Activated CD8-positive, alpha-beta memory T cell treated with anti-CD3 and anti-CD28 coated beads for 1 hour (primary cell): ENCODE data around the gene UNC5B.

Source experiments
- DNase-seq, 2 donors: peaks; one replicate each; pipeline ENCODE4 v3.0.0-alpha.2; 2020; ENCODE audit warnings: low read depth in 1 of 2; ENCODE audit errors: extremely low read depth in 1 of 2

The UNC5B gene

DNA sequence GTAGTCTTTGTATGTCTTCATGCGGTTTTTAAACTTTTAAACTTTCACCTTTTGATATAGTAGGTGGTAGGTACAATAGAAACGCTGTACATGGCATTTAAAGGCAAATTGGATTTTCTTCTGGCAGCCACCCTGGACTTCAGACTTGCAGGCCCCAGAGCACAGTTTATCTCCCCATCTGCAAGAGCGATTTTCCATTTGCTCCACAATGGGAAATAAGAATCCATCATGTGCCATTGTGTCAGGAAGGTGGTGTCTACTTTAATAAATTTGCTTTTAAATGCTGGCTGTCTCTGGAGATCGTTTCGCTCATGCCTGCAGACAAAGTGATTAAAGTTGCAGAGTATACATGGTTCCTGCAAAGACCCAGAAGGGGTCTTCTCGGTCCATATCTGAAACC, 38.9 kb downstream of the UNC5B start:
- DNase-seq, result no peak

DNA sequence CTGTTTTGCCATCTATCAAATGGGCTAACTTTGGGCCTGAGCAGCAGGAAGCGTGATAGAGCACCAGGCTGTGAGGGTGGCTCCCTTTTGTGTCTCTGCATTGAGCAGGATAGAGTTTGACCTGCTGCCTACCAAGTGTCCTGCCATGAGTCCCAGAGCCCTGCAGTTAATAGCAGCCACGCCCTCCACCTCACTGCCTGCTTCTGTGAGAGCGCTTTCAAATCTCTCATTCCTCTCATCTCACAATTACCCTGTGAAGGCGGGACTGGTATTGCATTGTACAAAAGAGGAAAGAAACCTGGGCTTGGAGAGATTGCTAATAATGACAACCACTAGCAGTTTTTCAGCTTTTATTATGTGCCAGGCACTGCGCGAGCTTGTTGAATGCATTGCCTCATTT, 39.9 kb downstream of the UNC5B start:
- DNase-seq, result no peak

DNA sequence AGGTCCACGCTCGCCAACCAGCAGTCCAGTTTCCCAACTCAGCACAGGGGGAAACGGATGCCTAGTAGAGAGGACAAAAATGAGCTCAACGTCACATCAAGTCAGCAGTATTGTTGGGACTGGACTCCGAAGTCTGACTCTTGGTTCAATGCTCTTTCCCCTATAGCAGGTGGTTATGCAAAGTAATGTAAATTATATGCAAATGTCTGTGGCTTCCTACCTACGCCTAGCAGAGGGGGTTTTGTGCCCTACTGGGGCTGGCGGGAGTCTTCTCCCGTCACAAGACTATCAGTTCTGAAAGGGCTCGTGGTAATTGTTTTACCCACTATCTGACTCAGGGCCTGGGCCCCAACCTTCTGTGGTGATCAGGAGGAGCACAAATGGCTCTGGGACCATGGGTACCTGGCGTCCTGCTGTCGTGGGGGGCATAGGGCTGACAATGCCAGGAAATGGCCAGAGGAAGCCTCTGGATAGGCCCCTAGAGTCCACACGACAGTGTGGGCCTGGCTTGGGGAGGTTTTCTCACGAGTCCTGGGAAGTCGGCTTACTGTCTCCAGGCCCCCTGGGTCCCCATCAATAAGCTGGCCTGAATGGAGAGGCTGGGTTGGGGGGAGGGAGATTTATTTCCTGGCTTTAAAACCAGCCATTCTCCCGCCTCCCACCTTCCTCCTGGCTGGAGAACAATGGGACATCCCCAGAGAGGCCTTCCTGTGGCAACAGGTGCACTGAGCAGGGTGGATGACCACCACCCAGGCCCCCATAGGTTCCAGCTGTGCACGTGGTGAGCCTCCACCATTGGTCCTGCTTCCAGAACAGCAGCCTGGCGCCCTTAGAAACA, 41.8 kb downstream of the UNC5B start:
- DNase-seq, result no peak

DNA sequence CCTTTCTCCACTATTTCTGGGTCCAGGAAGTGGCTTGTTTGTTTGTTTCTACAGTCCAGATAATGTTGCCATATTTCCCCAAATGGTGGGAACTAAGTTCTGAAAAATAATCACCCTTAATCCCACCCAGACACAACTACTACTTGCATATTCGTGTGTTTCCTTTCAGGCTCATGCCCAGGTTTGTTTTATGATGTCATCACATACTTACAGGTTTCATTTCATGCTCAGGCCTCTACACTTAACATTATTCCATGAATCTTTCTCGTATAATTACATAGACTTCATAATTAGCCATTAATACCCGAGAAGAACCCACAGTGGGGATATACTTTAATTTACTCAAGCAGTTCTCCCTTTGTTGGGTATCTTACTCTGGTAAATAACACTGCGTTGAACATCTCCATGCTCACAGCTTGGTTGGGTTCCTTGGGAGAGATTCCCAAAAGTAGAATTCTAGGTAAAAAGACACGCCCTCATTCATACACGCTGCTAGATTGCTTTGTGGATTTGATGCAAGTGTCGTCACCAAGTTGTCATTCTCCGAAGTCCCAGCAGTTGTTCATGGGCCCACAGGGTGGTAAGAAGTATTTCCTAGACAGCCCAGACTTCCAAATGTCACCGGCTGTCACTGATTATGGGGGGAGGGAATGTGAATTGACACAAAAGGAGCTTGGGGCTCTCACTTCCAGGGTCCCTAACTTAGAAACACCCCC, 42.6 kb downstream of the UNC5B start:
- DNase-seq, result no peak

DNA sequence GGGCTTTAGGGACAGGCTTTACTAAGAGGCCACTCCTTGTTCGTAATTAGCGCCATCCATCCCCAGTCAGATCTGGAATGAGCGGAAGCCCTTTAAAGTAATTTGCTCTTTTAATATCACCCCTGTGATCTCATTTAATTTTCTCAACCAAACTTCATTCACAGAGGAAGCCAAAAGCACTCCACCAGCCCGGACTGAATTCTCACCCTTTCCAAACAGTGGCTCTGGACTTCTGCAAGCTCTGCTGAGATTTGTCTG, 43.1 kb downstream of the UNC5B start:
- DNase-seq, result no peak

DNA sequence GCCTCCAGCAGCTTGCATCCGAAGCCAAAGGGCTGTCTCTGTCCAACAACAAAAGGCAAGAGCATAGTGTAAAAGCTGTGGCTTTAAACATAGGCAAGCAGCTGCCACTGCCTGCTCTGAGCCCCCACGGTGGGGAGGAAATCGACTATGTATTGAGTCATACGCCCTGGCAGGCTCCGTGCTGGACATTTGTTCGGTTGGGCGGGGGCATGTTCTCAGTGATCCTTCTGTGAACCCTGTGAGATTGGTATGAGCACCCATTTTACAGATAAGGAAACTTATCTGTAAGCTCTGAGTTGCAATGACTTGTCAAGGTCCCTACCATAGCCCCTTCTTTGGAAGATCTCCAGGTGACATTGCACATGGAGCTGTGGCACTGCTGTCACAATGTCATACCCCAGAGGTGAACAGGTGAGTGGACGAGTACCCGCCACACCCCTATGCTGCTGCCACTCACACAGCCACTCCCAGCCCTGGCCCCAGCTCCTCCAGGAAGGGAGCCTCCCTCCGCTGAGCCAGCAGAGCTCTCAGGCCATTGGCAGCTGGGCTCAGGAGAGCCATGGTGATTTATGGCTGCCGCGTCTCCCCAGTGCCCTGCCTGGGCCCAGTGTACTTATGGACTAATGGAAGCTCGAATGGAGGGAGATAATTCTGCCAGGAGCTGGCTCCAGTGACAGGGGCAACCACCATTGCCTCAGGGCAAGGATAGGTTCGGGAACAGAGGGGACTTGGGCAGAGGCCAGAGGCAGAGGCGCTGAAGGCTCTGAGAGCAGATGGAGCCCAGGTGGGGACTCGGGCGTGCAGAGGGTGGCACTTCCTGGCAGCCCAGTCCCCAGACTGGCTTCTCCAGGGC, 43.7 kb downstream of the UNC5B start:
- no peak for DNase-seq

DNA sequence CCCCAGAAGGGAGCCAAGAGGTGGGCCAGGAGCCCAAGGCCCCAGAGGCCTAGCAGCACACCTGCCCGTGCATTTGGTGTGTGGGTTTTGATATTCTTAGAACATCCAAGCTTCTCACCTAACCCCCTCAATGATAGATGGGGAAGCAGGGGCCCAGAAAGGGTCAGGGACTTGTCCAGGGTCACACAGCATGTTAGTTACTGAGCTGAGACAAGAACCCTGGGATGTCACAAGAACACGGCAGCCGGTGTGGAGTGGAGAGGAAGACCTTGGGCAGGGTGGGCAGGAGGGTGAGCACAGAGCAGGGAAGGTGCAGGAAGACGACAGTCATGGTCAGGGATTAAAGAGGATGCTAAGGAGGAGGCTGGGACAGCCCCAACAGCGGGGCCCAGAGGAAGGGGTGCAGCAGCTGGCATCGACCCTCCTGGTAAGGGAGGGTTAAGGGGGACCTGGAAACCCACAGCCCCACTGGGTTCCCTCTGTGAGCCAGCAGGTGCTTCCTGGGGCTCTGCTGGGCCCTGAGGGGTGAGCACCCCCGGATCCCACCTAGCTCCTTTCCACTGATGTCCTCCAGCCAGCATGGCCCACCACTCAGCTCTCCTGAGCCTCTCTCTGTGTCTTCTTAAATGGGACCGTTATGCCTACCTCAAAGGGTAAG, 44.4 kb downstream of the UNC5B start:
- no peak for DNase-seq

DNA sequence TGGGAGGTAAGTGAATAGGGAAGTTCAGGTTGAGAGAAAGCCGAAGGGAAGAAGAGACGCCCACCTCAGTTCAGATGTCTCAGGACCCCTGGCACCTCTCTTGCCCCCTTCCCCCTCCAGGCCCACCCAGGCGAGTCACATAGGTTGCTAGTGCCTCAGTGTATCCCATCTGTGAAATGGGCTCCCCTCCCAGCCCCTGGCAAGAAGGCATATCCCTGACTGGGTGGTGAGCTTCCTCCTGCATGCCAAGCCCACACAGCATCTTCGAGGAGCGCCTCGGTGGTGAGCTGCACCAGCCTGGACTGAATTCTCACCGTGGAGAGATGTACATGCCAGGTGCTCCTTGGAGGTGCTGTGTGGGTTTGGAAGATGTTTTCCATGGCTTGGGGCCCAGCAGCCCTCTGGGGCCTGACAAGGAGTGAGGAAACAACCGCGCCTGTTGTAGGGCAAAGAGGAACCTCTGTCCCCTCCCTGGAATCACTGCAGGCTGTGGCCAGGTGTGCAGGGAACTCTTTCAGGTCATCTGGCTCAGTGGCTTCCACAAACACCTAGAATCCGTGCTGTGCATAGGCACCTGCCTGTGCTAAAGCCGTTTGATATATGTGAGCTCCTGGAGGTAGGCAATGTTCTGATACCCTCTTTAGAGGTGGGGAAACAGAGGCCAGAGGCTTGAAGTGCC, 45.1 kb downstream of the UNC5B start:
- DNase-seq, result no peak

DNA sequence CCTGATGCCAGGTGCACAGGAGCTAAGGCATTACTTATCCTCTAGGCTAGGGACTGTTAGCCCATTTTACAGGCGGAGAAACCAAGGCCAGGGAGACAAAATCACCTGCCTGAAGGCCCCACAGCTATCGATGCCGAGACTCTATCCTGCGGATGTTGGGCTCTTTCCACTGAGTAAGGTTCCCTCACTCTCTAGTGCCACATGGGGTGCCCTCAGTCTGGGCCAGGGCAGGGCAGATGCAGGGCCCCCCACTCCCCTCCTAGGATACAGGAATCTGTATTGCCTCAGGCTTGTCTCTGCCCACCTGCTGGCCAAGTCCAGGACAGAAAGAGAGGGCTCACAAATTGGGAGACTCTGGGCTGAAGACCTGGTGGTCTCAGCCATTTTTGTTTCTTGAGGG, 45.7 kb downstream of the UNC5B start:
- DNase-seq, result no peak

DNA sequence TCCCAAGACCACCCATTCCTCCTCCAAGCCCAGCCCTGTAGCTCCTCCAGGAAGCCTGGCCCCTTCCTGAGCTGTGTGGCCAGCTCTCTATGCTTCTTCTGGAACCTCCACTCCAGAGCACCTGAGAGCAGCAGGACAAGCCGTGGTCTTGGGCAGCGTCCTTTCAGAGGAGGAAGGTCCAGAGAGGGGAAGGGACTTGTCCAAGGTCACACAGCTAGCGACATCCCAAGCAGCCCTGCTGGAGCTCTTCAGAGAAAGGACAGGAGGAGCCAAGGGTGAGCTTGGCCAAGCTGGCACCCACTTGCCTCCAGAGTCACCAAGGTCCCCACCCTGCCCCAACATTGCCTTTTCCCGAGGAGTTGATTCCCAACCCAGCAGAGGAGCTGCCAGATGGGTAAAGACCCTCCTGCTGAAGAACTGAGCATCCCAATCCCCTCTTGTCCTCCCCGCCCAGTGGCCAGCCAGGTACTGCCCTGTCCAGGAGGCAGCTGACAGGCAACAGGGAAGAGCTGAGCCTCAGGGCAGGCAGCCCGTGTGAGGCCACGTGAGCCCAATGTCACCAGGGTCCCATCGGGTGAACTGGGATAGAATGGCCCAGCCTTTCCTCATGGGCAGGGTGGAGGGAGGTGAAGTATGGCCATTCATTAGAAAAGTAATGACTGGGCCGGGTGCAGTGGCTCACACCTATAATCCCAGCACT, 46.2 kb downstream of the UNC5B start:
- no peak for DNase-seq

DNA sequence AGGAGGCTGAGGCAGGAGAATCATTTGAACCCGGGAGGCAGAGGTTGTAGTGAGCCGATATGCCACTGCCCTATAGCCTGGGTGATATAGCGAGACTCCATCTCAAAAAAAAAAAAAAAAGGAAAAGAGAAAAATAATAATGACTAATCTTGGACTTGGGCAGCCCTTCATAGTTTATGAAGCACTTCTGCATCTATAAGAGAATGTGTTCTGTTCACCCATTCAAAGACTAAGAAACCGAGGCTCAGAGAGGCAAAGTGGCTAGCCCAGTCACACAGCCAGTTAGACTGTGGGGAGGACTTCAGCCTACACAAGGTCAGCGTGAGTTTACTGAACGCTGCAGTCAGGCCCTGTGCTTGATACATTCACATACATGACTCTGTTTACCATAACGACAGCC, 46.9 kb downstream of the UNC5B start:
- no peak for DNase-seq

DNA sequence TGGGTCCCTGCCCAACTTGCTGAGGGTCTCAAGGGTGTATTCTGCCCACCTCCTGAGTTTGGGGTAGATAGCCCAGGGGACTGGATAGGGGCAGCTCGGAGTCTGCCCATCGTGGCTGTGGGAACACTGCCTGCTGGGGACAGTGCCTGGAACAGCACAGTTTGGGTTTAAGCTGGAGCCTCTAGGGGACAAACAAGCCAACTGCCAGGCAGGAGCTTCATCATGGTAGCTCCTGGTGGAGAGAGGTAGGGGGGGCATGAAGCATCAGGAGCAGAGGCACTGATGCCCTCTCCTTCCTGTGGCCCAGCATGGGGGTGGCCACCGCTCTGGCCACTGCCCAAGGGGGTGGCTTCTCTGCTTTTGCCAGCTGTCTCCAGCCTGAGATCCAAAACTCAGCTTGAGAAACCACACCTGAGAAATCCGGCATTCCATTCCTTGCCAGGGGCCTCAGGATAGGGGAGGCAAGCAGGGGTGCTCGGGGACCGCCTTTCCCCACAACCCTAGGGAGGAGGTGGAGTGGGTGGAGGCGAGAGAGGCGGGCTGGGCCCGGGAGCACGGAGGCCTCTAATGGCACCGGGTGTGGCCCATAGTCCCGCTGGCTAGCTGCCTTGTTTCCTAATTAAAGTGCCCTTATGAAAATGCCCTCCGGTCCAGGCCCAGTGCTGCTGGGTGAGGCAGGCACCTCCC, 47.6 kb downstream of the UNC5B start:
- DNase-seq, result no peak

DNA sequence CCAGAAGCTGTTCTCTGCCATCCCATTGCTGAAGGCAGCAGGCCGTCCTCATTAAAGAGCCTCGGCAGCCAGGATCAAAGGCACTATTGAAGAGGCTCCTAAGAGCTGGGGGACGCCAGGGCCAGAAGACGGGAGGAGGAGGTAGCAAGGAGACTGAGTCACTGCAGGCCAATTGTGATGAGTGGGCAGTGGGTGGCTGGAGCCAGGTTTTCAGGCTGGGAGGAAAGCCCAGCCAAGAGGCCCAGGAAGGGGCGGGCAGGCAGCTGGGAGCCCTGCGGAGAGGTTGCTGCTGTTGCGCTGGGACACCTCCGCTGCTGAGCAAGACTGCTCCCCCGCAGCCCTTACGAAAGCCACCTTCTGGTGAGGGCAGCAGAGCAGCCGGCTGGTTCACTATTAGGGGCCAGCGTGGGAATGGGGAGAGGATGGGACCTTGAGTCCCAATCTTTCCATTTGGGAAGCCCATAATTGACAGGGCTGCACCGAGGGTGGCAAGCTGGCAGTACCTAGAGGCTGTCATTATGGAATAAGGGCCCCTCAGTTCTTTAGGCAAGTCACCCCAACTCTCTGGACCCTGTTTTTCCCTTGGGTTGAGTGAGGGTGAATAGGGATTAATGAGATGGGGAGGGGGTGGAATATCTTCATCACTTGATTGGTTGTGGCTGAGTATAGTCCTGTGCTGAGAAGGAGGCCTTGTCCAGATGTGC, 48.4 kb downstream of the UNC5B start:
- DNase-seq, result no peak

DNA sequence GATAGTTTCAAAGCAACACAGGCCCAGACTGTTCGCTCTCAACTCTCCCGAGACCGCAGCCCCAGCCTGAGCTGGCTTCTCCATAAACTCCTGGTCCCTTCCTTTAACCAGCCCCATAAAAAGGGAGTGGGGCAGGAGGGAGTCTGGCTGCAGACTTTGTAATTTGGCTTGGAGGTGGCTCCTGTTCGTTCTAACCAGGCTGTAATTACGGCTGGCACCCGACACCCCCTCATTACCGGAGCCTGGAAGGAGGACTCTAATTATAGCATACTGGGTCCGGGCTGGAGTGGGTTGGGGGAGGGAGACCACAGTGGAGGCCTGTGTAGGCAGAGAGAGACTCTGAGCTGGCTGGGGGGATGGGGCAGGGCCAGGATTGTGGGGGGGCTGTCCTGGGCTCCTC, 49.7 kb downstream of the UNC5B start:
- DNase-seq, result no peak

DNA sequence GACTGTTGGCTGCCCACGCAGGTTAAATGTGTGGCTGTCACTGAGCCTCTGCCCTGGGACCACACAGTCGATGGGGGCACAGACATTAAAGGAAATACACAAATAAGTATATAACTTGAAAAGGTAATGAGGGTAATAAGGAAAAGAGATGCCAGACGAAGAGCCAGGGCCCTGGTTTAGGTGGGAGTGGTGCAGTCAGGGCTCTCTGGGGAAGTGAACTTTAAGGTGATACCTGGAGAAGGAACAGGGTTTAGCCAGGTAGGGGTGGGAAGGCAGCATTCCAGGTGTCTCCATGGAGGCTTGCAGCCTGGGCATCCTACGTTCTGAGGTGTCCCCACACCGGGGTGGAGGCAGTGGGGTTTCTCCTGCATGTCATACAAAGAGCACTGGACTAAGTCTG, 50.4 kb downstream of the UNC5B start:
- DNase-seq, result no peak

DNA sequence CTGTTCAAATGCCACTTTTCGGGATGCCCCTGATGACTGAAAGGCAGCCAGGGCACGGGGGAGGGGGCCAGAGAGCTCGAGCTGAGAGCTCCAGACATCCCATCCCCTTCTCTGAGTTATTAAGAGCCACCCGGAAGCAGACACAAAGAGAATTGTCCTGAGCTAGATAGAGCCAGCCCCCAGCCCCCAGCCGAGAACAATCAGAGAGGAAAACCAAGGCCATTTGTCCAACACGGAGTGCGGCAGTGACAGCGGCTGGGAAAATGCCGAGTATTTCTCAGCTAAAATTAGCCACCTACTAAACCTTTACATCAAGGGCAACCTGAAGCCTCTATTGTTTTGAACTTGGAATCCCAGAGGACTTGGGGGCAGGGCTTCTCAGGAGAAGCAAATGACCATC, 51.0 kb downstream of the UNC5B start:
- no peak for DNase-seq

DNA sequence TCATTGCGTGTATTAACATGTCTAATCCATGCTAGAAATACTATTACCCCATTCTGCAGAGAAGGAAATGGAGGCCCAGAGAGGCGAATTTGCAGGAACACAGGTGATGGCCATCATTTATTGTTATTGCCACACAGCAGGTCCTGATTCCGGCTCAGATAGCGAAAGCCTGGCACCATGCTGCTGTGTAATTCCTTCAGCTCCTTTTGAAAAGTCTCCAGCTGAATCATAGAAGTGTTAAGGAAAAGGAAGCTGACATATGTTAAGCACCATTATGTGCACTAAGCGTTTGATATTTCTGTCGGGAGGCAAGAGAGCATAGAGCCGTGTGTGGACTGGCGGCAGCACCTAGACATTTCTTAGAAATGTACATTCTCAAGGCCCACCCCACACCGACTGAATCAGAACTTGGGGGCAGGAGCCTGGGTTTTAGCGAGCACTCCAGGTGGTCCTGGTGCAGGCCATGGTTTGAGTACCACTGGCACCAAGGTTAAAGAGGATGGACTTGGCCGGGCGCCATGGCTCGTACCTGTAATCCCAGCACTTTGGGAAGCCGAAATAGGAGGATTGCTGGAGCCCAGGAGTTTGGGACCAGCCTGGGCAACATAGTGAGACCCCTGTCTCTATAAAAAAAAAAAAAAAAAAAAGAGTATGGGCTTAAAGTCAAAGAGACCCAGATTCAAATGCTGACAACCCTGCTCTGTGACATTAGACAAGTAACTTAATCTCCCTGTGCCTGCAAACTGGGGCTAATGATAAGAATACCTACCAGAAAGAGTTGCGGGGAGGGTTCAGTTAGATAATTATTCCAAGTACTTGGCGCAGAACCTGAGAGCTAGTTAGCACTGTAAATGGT, 52.2 kb downstream of the UNC5B start:
- no peak for DNase-seq

DNA sequence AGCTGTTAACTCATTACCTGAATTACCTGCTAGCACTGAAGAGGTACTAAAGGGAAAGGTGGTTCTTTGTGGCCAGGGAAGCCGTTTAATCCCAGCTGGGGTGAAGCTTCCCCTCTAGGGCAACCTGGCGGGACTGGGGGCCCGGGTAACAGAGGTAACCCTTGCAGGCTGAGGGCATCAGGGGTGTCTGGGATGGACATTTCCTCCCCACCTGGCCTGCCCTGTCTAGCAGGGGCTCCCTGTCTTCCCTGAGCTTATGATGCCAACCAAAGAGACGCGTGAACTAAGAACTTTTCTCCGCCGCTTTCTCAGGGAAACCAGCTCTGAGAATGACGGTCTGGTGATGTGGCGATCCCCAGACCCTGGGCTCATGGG, 52.8 kb downstream of the UNC5B start:
- no peak for DNase-seq
